Bronchial epithelial cell (primary cell): ENCODE results near the gene BLVRB. TPM values are rescaled to one million over a fixed set of nuclear protein-coding genes. Genes with fewer than 3 reads are reported as not detected.

Experiments
- DNase-seq: peaks from one replicate; pipeline ENCODE4 v3.0.0-alpha.2; 2010; ENCODE audit warnings: low read depth
- FAIRE-seq: peaks from 2 replicates; lab custom pipeline; 2011; peaks lifted over from hg19 to GRCh38; lab: Jason Lieb, UNC
- H3K27me3 ChIP-seq: 2 replicates; pipeline ENCODE4 v1.5.1; 2011; ENCODE audit warnings: low read length; ENCODE audit not compliant: control insufficient read depth, insufficient read depth
- H3K36me3 ChIP-seq: 2 replicates; pipeline ENCODE4 v1.5.1; 2011; ENCODE audit warnings: low read length; ENCODE audit not compliant: control insufficient read depth, insufficient read depth
- H3K4me3 ChIP-seq: 2 replicates; pipeline ENCODE4 v1.5.1; 2011; ENCODE audit warnings: mild to moderate bottlenecking, low read depth, low read length, control low read depth
- CTCF ChIP-seq: IDR thresholded peaks from 2 replicates; pipeline ENCODE4 v1.5.1; 2011; ENCODE audit warnings: mild to moderate bottlenecking, moderate library complexity, low read length, control low read depth, inconsistent platforms; ENCODE audit not compliant: insufficient read depth, severe bottlenecking
- total RNA-seq: library from RNA; depleted of rRNA; stranded (reverse); fragments of >200 nt; gene quantifications from 2 replicates; pipeline ENCODE4 v1.2.1, GENCODE V29; 2014

The BLVRB gene
- total RNA-seq, 1 donor from 2014 or later: 682 TPM

DNA sequence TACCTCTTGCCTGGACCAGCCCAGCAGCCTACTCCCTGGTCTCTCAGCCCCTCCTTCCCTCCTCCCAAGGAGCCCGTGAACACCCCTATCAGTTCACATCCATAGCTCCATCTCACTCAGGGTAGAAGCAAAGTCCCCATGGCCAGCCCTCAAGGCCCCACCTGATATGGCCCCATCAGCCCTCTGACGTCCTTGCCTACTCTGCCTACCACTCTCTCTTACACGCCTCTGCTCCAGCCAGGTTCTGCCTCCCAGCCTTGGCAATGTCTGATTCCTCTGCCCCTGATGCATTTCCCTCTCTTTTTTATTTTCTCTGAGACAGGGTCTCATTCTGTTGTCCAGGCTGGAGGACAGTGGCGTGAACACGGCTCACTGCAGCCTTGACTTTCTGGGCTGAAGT, 13.5 kb downstream of the BLVRB start:
- H3K36me3 ChIP-seq: peaks cover 16% of the 10 kb centered on the region

GRCh38 chr19:40450664-40451063, 14.9 kb downstream of the BLVRB start:
- Histone ChIP-seq H3K4me3 (no peak overlapping the region), H3K36me3 (peaks cover 16% of the 10 kb centered on the region), H3K27me3 (no peaks in the 10 kb centered on the region)
- DNase-seq (no peak), FAIRE-seq (no peak)
- no peak for TF ChIP-seq CTCF

More for the DNA sequence above, 13.5 kb downstream of the BLVRB start:
- DNase-seq (no peak), FAIRE-seq (peak; percentile 7)
- TF ChIP-seq CTCF: no peak
- Histone ChIP-seq H3K4me3 (no peak overlapping the region), H3K27me3 (no peaks in the 10 kb centered on the region)

- no peak overlapping the region for H3K4me3 ChIP-seq
- no peaks in the 10 kb centered on the region for H3K27me3 ChIP-seq
- H3K36me3 ChIP-seq: peaks cover 16% of the 10 kb centered on the region
- FAIRE-seq (no peak), DNase-seq (no peak)
- TF ChIP-seq CTCF: no peak
Measured at GRCh38 chr19:40449506-40449905, 16.0 kb downstream of the BLVRB start.

GRCh38 chr19:40446263-40446784, 19.2 kb downstream of the BLVRB start:
- FAIRE-seq (no peak), DNase-seq (no peak)
- no peak for TF ChIP-seq CTCF
- Histone ChIP-seq H3K4me3 (no peak overlapping the region), H3K36me3 (peaks cover 19% of the 10 kb centered on the region), H3K27me3 (no peaks in the 10 kb centered on the region)

DNA sequence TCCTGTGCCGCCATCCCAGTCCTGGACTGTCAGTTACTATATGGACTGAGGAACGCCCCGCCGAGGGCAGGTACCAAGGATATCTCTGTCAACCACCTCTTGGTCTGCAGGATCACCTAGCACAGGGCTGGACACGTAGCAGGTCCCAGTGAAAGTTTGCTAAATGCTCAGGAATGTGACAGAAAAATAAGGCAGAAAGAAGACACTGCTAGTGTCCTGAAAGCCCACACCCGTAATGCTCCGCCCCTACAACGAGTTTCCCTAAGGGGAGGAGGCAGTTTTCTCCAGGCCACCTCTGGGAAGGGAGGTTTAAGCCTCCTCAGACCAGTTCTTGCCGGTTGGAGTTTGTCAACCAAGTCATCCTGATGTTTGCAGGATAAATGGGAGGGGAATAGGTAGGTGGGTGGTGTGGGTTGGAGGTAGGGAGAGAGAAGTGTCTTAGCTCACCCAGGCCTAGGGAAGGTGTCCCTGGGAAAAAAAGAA, 19.7 kb downstream of the BLVRB start:
- H3K4me3 ChIP-seq: no peak overlapping the region
- no peak for TF ChIP-seq CTCF
- peaks cover 20% of the 10 kb centered on the region for H3K36me3 ChIP-seq
- DNase-seq (peak; percentile 77), FAIRE-seq (peak; percentile 62)
- H3K27me3 ChIP-seq: no peaks in the 10 kb centered on the region

DNA sequence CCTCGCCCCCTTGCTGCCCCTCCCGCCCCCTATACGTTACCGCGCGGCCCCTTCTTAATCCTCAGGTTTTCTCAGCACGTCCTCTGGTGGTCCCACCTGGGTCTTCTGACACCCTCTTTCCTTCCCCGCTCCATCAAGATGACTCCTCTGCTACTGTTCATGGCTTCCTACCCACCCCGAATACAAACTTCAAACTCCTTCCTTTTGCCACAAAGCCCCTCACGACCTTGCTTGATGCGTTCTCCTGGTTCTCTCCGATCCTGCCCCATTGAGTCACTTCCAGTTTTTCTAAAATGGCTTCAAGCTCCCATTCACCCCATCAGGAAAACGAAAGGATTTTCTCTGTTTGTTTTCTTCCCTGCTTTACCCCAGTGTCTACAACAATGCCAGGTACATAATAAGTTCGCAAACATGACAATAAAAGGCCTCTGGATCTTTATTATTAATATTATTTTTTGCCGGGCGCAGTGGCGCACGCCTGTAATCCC, 20.7 kb downstream of the BLVRB start:
- Histone ChIP-seq H3K36me3 (peaks cover 20% of the 10 kb centered on the region), H3K4me3 (peak overlapping the region; percentile 78), H3K27me3 (no peaks in the 10 kb centered on the region)
- DNase-seq (no peak), FAIRE-seq (no peak)
- TF ChIP-seq CTCF: no peak
